Measurements from ENCODE around the gene OR11H7. TPM values are rescaled to one million over a fixed set of nuclear protein-coding genes. Genes with fewer than 3 reads are reported as not detected.

The OR11H7 gene
- total and polyA plus RNA-seq, 2 of the 4 experiments (the other 2 are of a cell fraction) = not detected

GRCh38 chr14:20219033-20219432 is 9.7 kb upstream of the OR11H7 start:
- no peaks in the 10 kb centered on the region for H3K36me3 ChIP-seq (ENCODE audit: control insufficient read depth, insufficient read depth, low read length)
- no peak overlapping the region for H2BK15ac ChIP-seq (ENCODE audit: low read depth, low read length)
- TF ChIP-seq USF2 (IDR thresholded peaks at IDR 0.05; ENCODE audit: low read depth, low read length) = no peak
- TF ChIP-seq NFE2L2 (IDR thresholded peaks at IDR 0.05; ENCODE audit: low read depth, low read length) = peak; percentile 82
- no peak overlapping the region for H4K91ac ChIP-seq (ENCODE audit: insufficient read depth, low read depth, low read length)
- no peak overlapping the region for H2BK20ac ChIP-seq (ENCODE audit: low read depth, low read length)
- no peak overlapping the region for H3K14ac ChIP-seq (replicated peaks; ENCODE audit: low read depth, low read length)
- H4K5ac ChIP-seq (ENCODE audit: low read depth, low read length) = no peak overlapping the region
- WGBS, 2 experiments (ENCODE audit: extremely low coverage in 2 of 2, insufficient read length in 1 of 2) = no CpG with 5 or more reads among the region's 4 CpGs
- in situ Hi-C loops (cut with MboI; ENCODE audit: low sequenced_read_pairs) = no loop called here
- H3K18ac ChIP-seq (ENCODE audit: low read depth, low read length) = no peak overlapping the region
- H3K23ac ChIP-seq (ENCODE audit: low read depth, low read length) = no peak overlapping the region
- dilution Hi-C loops (cut with HindIII; ENCODE audit: low sequenced_read_pairs, unreplicated experiment) = no loop called here
- DNase-seq (no peak), ATAC-seq (ENCODE audit: low read depth) (no peak)
- no peaks in the 10 kb centered on the region for H3K9me3 ChIP-seq (ENCODE audit: control insufficient read depth, insufficient read depth, low read length)
- no peak overlapping the region for H3K9ac ChIP-seq (ENCODE audit: low read depth, low read length)
- no TSS peak for BruUV-seq (replicated peaks)
- ChIA-PET CTCF (interaction anchor here (1.0 kb wide), 1 partner anchor 9 kb away, joined by 3 read pairs; the partner anchor contains the start of gene OR11H7), POLR2A (ENCODE audit: unreplicated experiment) (no interaction called here)
- H2BK5ac ChIP-seq (ENCODE audit: low read depth, low read length, poor library complexity, severe bottlenecking) = no peak overlapping the region
- H3K9me1 ChIP-seq (ENCODE audit: insufficient read depth, low read length) = no peaks in the 10 kb centered on the region
- no peak overlapping the region for H2AK9ac ChIP-seq (replicated peaks; ENCODE audit: low read depth, low read length, poor library complexity)
- H3K79me1 ChIP-seq (ENCODE audit: low read depth in 1 of 2, low read length in 2 of 2) = no peaks in the 10 kb centered on the region
- no peak overlapping the region for H4K8ac ChIP-seq (ENCODE audit: low read depth in 2 of 2, low read length in 2 of 2)
- H2BK120ac ChIP-seq (ENCODE audit: low read depth, low read length) = no peak overlapping the region
- intact Hi-C loops (cut with micrococcal nuclease) = no loop called here
- no peaks in the 10 kb centered on the region for H3K27me3 ChIP-seq (ENCODE audit: control insufficient read depth, insufficient read depth, low read length)
- no peak overlapping the region for H2AFZ ChIP-seq (replicated peaks; ENCODE audit: low read length, poor library complexity)
- H3K4me1 ChIP-seq (ENCODE audit: control insufficient read depth, insufficient read depth, low read length) = no peaks in the 10 kb centered on the region
- H4K20me1 ChIP-seq (ENCODE audit: insufficient read depth, low read length) = no peaks in the 10 kb centered on the region
- no peak overlapping the region for H3K56ac ChIP-seq (ENCODE audit: extremely low read depth, insufficient read depth, low read length)
- no peak overlapping the region for H3K4me3 ChIP-seq (ENCODE audit: insufficient read depth, low read depth, low read length)
- H3K27ac ChIP-seq (ENCODE audit: insufficient read depth, low read length) = no peak overlapping the region
- H3K4me2 ChIP-seq (ENCODE audit: low read depth, low read length) = no peak overlapping the region
- no peak overlapping the region for H2AK5ac ChIP-seq (ENCODE audit: low read depth, low read length)
- no peak overlapping the region for H3K4ac ChIP-seq (ENCODE audit: low read depth, low read length)
